Measurements from ENCODE around the gene CHCHD6.

- TF ChIP-seq CTCF (IDR thresholded peaks at IDR 0.05; ENCODE audit: borderline replicate concordance, extremely low read depth, low read length, poor library complexity, severe bottlenecking): no peak
- no peak for TF ChIP-seq EZH2 (IDR thresholded peaks at IDR 0.05; ENCODE audit: borderline replicate concordance, low read depth, low read length, severe bottlenecking)
Observed at GRCh38 chr3:126659915-126660886, 43.8 kb upstream of the CHCHD6 start.

All from DND-41 (cell line).